K562 (cell line): ENCODE measurements around the gene CYTH1.

ENCODE experiments used
- CHD4 ChIP-seq: fragments of 200-600 bp; sonication (generic); IDR thresholded peaks from 3 replicates; pipeline ENCODE4 v1.6.1; 2012; ENCODE audit warnings: low read depth, mild to moderate bottlenecking, mixed read lengths, low read length, inconsistent platforms; ENCODE audit not compliant: insufficient read depth, insufficient replicate concordance, poor library complexity, severe bottlenecking
- EZH2 ChIP-seq: IDR thresholded peaks from 2 replicates; pipeline ENCODE4 v1.6.1; 2012; ENCODE audit warnings: low read depth, mild to moderate bottlenecking, inconsistent platforms, low read length, borderline replicate concordance
- RAD21 ChIP-seq, 2 experiments: fragments of 250-450 bp in 1 of 2; fragments of 450-650 bp in 1 of 2; sonication (Bioruptor Pico) in 1 of 2; formaldehyde crosslinking in 1 of 2; IDR thresholded peaks in 1 of 2; conservative IDR thresholded peaks in 1 of 2; 2 replicates each; pipeline versions ENCODE4 v1.4.0 to v1.8.0; 2020 to 2022; ENCODE audit warnings: mild to moderate bottlenecking in 2 of 2, moderate library complexity in 1 of 2

DNA sequence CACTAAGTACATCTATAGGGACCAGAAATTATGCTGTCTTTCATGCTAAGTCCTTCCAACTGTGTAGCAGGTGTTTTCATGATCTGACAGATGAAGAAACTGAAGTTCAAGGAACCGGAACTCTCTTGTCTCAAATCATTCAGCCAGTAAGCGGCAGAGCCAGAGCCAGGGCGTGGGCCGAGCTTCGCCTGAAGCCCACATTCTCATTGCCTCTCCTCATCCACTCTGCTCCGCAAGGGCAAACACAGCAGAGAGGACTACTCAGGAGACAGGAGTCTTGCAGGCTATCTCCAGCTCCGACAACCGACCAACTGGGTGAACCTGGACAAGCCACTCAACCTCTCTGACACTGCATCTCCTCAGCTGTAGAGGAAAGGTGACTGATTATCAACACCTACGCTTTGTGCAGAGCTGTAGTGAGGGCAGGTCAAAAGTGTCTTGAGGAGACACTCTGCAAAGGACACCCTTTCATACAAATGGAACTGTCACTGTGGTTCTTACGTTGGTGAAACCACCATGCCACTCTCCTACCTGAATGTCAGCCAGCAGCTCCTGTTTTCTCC, 72.9 kb downstream of the CYTH1 start:
- TF ChIP-seq CHD4 (no peak), EZH2 (no peak), RAD21 (CRISPR knock-in tag; conservative IDR thresholded peaks at IDR 0.05 in 1 of 2, IDR thresholded peaks at IDR 0.05 in 1 of 2) (no peak)
